Transverse colon (tissue), 4 donors: ENCODE data around the gene CMTM6.

Experiments used
- CTCF ChIP-seq, 5 experiments: fragments of 200-600 bp in 3 of 5; fragments of 450-650 bp in 2 of 5; sonication (generic) in 3 of 5; IDR thresholded peaks; 1 replicate in 2 of 5; 2 replicates in 3 of 5; pipeline ENCODE4 v1.5.1; 2016 to 2017; ENCODE audit warnings: antibody characterized with exemption in 5 of 5, inconsistent platforms in 3 of 5, mild to moderate bottlenecking in 2 of 5, moderate library complexity in 1 of 5
- EP300 ChIP-seq: sonication (generic); formaldehyde crosslinking; IDR thresholded peaks from one replicate; pipeline ENCODE4 v1.6.1; 2017; ENCODE audit warnings: antibody characterized with exemption, low read depth
- POLR2A ChIP-seq: fragments of 450-650 bp; IDR thresholded peaks from one replicate; pipeline ENCODE4 v1.6.1; 2016; ENCODE audit warnings: antibody characterized with exemption, mild to moderate bottlenecking, moderate library complexity
- POLR2AphosphoS5 ChIP-seq, 3 donors: sonication (generic); formaldehyde crosslinking; IDR thresholded peaks; one replicate each; pipeline ENCODE4 v1.6.1; 2016; ENCODE audit warnings: antibody characterized with exemption in 3 of 3

GRCh38 chr3:32501783-32502117 lies 902 bp downstream of the CMTM6 start:
- TF ChIP-seq CTCF (IDR thresholded peaks at IDR 0.05) = no peak
- no peak for TF ChIP-seq EP300
- TF ChIP-seq POLR2A = no peak
- no peak for TF ChIP-seq POLR2AphosphoS5 (IDR thresholded peaks at IDR 0.05)
